SK-N-DZ (cell line): ENCODE data around the gene FADD.
"Not testable (repeated sequence)": the region's sequence is repeated elsewhere in the genome, so short reads cannot be mapped to it uniquely, and the experiment has no call there.

ENCODE experiments used
- DNase-seq: peaks from one replicate; pipeline ENCODE4 v3.0.0-alpha.2; 2015; ENCODE audit warnings: low spot score

FADD gene

DNA sequence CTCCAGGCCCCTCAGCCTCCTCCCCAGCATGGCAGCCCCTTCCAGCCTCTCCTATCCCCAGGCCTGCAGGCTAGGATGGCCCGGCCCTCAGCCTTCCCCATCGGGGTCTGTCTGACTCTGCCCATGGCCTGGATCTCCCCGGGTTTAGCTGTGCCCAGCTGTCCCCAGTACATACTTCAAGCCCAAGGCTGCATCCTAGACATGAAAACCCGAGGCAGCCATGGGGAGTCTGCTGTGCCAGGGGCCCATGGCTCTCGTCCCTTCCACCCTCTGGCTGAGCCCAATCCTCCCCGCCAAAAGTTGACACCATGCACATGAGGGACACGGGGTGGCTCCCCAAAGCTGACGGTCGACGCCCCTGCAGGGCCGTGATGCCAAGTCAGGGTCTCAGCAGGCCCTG is 22.2 kb upstream of the FADD start:
- DNase-seq, result no peak

DNA sequence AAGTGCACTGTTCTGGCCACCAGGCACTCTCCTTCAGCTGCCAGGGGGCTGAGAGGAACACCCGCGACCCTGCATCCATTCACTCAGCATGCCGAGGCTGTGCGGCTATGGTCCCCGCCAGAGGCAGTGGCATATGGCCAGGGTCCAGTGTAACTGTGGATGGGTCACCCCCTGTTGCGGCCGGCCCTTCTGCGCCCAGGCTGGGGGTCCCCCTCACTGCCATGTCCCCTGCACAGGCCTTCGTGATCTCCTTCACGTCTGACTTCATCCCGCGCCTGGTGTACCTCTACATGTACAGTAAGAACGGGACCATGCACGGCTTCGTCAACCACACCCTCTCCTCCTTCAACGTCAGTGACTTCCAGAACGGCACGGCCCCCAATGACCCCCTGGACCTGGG is 20.8 kb upstream of the FADD start:
- DNase-seq, result no peak

DNA sequence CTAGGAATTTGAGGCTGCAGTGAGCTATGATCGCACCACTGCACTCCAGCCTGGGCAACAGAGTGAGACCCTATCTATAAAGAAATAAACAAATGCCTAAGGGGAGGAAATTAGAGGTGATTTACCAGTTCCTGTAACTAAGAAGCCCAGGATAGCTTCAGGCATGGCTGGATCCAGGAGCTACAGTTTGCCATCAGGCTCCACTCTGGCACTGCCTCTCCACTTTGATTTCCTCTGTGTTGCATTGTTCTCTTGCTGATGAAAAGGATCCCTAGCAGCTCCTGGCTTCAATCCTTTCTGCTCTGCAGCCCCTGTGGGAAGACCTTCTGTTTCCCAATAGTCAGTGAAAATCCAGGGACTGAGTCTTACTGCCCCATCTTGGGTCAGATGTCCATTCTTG is 20.1 kb upstream of the FADD start:
- DNase-seq, result no peak

DNA sequence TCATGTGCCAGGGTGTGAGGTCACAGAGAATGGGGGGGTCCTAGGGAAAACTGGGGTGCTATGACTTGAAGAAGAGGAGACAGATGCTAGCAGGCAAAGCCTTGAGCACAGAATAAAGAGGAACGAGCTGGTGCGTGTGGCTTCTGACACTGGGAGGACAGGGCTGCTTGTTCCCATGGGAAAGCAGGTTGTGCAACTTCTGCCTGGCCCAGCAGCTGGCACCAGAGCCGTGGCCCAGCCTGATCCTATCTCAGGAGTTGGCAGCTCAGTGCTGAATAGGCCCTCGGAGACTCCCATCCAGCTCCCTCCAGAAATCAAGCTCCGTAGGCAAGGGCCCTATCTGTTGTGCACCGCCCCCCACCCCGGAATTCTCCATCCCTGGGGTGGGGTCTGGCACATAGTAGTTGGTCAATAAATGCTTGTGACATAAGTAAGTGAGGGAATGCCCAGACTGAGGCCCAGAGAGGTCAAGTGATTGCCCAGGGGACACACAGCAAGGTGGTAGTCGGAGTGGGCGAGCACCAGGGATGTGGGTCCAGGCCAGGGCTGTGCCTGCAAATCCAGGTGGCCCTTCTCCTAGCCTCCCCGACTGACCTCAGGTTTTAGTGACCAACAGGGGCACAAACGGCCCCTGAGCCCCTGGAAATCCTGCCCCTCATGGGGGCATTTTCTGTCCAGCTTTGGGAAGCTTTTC is 19.5 kb upstream of the FADD start:
- DNase-seq, result no peak

DNA sequence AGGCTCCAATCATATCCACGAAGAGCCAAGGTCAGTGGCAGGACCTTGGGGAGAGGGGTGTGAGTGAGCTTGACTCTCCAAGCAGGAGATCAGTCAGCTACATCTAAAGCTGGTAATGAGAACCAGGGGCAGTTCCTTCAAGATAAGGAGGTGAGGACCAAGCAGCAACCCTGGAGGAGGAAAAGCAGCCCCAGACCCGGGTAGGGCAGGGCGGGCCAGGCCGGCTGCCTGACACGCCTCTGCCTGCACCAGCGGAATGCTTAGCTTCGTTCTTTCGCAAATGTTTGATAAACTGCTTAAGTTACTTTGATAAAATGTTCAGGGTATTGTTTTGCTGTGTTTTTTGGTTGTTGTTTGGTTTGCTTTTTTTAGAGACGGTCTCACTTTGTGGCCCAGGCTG is 18.7 kb upstream of the FADD start:
- no peak for DNase-seq

DNA sequence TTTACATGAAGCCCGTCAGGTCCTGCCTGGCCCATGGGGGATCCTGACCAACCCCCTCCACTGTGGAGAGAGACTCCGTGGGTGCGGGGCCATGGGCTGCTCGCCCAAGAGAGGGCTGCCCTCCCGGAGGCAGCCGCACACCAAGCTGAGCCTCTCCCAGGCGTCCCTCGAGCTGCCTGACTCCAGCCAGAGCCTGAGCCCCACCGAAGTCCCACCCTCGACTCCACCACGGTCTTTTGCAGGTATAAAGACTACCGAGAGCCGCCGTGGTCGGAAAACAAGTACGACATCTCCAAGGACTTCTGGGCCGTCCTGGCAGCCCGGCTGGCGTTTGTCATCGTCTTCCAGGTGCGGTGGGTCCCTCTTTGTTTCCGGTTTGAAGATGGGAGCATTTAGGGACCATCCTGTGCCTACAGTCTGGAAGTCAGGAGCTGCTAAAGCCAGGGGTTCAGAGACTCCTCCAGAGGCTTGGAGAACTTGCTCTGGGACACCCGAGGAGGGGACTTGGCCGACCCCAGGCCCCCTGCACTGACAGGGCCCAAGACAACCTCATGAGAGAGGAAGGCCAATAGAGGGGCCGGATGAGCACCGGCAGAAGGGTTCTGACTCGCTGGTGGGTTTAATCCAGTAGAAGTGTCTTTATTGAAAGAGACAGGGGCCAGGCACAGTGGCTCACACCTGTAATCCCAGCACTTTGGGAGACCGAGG is 17.6 kb upstream of the FADD start:
- DNase-seq, result no peak

DNA sequence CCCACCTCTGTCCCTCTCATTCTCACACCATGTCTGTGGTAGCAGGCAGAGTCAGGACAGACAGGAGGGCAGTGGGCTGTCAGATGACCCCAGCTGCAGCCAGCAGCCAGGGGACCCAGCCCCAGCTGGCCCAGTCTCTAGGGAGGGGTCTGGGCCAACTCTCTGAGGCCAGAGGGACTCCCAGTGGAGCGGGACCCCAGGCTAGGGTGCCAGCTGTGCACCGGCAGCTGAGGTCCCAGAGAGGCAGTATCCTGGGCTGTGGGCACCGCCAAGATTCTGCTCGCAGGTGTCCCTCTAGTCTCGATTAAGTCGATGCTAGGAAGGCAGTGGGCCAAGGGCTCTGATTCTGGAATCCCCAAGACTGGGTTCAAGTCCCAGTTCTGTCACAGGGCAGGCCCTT is 16.7 kb upstream of the FADD start:
- DNase-seq, result no peak

DNA sequence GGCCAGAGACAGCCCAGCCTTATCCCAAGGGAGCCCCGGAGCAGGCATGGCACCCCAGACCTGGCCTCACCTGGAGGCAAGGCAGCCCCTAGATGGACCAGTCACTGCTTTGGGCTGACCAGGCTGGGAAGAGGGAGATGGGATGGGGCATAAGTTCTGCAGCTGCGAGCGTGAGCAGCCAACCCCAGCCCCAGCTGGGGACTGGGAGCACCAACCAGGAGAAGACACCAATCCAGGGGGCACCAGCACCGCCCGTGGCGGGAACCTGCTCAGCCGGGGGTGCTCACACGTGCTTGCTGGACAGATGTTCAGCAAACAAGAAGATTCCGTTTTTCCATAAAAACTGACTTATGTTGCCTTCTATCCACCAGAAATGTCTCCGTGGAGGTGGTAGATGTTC is 16.2 kb upstream of the FADD start:
- DNase-seq, result no peak

DNA sequence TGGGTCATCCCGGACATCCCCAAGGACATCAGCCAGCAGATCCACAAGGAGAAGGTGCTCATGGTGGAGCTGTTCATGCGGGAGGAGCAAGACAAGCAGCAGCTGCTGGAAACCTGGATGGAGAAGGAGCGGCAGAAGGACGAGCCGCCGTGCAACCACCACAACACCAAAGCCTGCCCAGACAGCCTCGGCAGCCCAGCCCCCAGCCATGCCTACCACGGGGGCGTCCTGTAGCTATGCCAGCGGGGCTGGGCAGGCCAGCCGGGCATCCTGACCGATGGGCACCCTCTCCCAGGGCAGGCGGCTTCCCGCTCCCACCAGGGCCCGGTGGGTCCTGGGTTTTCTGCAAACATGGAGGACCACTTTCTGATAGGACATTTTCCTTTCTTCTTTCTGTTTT is 15.3 kb upstream of the FADD start:
- DNase-seq, result no peak

DNA sequence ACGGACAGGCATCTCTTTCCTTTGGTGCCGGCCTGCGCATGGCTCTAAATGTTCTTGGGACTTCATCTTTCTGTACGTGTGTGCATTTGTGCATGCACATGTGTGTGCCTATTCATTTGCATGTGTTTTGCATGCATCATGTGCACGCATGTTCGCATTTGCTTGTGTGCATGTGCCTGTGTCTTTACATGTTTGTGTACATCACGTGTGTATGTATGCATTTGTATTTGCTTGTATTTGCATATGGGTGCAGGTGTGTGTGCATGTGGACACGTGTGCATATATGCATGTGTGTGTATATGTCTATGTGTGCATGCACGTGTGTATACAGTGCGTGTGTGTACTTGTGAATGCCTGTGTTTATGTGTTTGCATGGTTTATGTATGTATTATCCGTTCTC is 13.5 kb upstream of the FADD start:
- DNase-seq, result no peak

DNA sequence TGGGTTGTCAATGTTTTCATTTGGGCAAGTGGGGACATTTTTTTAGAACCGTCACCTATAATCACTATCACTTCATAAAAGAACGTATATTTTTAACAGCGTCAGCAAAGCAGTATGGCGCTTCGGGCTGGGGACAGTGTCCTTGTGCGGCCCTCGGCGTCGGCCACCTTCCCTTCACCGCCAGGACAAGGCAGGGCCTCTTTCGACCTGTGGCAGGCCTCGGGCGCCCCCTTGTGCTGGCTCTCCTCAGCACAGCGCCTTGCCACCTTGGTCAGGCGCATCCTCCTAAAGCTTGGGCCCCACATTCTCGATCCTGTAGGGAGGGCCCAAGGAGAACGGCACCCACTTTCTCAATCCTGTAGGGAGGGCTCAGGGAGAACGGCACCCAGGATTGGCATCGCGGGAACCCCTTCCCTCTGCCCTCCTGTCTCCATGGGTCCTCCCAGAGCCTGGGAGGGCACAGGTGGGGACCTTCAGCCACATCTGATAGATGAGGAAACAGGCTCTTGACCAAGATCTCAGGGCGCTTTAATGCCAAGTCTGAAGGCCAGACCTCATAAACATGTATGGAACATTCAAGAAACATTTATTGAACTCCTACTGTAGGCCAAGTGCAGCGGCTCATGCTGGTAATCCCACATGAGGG is 11.5 kb upstream of the FADD start:
- peak; percentile 56 for DNase-seq

DNA sequence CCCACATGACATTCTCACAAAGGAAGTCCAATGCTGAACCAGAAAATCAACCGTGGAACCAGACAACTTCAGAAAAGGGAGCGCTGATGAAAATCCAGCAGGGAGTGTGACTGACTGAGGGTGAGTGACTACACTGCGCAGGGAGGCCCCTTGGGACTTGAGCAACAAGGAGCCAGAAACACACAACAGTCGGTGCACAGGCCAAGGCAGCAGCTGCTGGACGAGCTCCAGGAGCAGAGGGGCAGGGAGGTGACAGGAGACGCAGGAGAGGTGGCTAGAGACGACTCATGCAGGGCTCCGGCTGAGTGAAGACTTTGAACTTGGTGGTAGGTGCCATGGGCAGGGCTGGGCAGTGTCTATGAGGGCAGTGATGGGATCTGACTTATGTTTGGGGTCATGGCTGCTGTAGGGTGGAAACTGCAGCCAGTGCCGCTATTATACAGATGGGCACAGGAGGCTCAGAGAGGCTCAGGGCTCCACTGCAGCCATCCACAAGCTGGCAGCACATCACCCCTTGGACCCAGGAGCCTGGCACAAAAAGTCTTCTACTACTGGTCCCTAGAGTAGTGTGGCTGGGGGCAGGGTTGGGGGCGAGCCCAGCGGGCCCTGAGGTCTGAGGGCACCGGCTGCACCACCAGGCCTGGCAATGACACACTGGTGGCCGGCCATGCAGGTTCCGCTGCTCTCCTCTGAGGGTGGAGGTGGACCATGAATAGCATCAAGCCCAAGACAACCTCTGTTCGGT is 10.3 kb upstream of the FADD start:
- DNase-seq, result no peak

DNA sequence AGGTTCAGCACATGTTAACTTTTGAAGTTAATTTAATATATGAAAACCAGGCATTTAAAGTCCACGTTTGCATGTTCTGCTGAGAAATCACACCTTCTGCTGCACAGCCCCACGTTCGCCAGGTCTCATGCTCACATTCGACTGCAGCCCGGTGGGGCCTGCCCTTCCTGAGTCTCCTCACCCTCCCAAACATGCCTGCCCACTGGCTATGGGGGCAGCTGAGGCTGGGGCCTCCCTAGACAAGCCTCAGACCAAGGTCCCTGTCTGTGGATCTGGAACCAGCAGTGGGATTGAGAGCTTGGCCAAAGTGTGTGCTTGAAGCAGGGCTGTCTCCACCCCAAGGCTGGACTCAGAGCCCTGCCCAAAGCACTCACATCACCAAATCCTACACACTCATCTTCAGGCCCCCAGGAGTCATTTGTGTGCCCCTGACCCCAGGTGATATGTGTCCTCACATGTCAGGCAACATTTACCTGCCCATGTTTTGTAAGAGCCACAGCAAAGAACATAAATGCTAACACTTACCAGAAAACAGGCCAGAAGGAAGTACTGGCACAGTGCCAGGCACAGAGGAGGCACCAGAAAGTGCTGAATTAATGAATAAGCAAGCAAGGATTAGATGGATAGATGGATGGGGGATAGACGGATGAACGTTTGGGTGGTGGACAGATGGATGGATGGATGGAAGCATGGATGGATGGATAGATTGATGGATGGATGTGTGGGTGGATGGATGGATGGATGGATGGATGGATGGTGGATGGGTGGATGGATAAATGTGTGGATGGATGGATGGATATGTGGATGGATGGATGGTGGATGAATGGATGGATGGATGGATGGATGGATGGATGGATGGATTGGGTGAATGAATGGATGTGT is 9.4 kb upstream of the FADD start:
- DNase-seq, result no peak

DNA sequence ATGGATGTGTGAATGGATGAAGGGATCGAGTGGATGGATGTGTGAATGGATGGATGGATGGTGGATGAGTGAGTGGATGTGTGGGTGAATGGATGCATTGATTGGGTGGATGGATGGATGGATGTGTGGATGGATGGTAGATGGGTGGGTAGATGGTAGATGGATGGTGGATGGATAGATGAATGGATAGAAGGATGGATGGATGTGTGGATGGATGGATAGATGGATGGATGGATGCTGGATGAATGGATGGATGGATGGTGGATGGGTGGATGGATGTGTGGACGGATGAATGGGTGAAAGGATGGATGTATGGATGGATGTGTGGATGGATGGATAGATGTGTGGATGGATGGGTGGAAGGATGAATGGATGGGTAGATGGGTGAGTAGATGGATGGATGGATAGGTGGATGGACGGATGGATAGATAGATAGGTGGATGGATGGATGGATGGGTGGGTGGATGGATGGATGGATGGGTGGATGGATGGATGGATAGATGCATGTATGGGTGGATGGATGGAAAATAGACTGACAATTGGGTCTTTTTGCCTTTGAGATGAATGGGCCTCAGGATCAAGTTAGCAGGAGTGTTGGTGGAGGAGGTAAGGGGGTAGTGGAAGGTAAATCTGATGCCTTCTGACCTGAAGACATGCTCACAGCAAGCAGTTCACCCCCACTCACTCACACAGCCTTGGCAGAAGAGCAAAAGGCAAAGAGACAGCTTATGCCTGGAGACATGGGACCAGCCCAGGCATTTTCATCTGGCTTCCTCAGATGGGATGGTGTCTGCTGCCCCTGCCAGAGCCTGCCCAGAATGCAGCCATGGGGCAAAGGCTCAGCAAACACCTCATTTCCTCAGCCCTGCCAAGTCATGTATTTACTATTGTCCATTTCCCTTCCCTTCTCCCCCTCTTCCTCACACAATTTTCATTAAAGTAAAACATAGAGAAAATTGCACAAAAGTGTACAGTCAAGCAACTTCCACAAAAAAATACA is 8.0 kb upstream of the FADD start:
- no peak for DNase-seq

DNA sequence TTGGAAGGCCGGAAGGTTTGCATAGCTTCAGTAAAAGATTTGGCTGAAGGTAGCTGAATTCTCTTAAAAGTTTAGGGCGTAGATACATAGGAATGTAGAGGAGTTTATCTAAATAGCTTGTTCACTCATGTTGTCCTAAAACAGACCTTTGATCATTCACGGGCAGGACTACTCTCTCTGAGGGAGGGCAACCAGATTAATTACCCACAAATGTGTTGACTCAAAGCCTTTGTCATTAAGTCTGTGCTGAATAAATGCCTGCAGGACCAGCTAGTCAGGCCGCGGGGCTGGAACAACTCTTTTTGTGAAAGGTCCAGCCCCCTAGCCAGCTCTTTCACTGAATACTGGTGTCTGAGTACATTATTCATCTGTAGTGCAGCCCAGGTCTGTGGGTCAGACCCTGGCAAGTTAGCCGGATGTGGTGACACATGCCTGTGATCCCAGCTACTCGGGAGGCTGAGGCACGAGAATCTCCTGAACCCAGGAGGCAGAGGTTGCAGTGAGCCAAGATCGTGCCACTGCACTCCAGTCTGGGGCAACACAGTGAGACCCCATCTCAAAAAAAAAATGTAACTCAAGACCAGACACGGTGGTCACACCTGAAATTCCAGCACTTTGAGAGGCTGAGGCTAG is 2.8 kb upstream of the FADD start:
- no peak for DNase-seq

DNA sequence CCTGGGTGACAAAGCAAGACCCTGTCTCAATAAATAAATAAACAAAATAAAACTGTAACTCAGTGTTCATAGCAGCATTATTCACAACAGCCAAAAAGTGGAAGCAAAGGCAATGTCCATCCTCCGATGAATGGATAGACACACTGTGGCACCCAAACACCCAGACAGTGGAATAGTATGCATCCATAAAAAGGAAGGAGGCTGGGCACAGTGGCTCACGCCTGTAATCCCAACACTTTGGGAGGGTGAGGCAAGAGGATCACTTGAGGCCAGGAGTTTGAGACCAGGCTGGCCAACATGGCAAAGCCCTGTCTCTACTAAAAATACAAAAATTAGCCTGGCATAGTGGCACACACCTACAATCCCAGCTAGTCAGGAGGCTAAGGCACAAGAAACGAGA is 2.0 kb upstream of the FADD start:
- not testable (repeated sequence) for DNase-seq

DNA sequence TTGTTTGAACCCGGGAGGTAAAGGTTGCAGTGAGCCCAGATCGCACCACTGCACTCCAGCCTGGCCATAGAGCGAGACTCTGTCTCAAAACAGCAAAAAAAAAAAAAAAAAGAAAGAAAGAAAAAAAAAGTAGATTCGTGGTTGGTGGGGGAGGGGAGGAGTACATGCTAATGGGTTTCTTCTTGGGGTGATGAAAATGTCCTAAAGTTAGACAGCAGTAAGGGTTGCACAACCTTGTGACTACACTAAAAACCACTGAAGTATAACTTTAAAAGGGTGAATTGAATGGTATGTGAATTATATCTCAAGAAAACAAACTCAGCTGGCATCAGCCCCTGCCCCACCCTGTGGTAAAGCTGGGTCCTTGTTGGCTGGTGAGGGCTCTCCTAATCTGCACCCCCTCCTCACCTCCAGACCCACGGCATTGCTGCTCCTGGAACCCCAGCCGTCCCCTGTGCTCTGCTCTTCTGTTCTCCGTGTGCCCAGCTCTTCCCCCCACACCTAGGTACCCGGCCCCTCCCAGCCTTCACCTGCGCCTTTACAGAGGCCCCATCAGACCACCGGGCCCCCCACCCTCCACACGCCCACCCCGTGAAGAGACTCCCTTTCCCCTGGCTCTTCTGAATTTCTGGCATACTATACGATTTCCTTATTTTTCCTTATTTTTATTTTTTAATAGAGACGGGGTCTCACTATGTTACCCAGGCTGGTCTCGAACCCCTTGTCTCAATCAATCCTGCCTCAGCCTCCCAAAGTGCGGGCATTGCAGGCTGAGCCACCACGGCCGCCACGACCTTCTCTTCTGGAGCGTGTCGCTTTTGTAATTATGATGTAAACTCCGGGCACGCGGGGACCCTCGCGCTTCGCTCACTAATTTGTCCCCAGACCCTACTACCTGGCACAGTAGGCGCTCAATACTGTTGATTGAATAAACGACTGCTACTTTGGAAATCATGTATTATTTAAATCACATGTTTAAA is 924 bp upstream of the FADD start:
- DNase-seq, result no peak

DNA sequence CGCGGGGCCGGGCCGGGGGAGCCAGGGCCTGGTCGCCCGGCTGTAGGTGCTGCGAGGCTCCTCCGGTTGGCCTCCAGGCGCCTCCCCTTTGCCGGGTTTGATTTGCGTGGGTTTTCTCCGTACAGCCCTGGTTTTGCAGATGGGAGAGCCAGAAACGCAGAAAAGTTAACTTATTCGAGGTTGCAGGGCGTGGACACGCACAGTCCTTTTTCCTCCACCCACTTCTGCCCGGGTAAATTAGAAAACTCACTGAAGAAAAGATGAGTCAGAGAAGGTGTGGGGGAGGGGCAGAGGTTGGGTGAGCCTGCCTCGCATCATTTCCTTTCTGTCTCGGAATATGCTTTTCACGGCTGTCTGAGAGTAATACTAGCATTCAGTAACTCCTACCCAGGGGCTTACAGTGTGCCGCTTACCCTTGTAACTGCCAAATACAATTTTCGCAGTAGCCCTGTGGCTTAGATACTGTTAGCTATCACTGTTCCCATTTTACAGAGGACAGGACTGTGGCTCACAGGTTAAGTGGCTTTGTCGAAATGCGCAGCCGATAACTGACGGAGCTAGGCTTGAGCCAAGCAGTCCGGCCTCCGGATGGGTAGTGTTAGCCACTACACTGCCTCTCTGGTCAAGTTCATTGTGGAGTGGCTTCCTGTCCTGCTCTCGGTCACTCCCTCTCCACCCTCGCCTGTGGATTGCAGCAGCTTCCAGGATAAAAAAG is 812 bp downstream of the FADD start:
- no peak for DNase-seq
